Measurements from ENCODE around the gene MAD1L1.

MAD1L1 gene

GRCh38 chr7:1769286-1770200 lies 463.2 kb downstream of the MAD1L1 start:
- no peak for TF ChIP-seq CTCF (conservative IDR thresholded peaks at IDR 0.05; ENCODE audit: control insufficient read depth, insufficient read depth, low read depth, low read length)
- H3K4me3 ChIP-seq (ENCODE audit: control insufficient read depth, low read depth, low read length): no peak overlapping the region
- no peak for DNase-seq (ENCODE audit: low read depth)

GRCh38 chr7:1768832-1769231 lies 463.9 kb downstream of the MAD1L1 start:
- no peak for DNase-seq (ENCODE audit: low read depth)
- H3K4me3 ChIP-seq (ENCODE audit: control insufficient read depth, low read depth, low read length): no peak overlapping the region
- no peak for TF ChIP-seq CTCF (conservative IDR thresholded peaks at IDR 0.05; ENCODE audit: control insufficient read depth, insufficient read depth, low read depth, low read length)

DNA sequence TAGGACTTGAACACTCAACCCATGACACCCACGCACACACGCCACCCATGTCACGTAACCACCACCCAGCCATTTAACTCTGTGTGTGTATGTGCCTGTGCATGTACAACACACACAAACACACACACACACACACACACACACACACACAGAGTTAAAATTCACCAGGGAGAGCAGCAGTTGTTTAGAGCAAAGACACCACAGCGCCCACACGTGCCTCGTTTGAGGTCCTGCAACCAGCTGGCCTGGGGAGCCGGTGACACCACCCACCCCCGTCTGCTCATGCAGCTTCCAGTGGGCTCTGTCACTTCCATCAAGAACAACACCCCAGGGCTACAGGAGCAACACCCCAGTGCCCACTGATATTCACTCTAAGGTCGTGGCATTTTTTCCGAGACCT lies 465.2 kb downstream of the MAD1L1 start:
- no peak overlapping the region for H3K4me3 ChIP-seq (ENCODE audit: control insufficient read depth, low read depth, low read length)
- TF ChIP-seq CTCF (conservative IDR thresholded peaks at IDR 0.05; ENCODE audit: control insufficient read depth, insufficient read depth, low read depth, low read length): no peak
- DNase-seq (ENCODE audit: low read depth): peak; percentile 10

Data from fibroblast of mammary gland (primary cell).